ENCODE results near the gene CPNE1. TPM values are rescaled to one million over a fixed set of nuclear protein-coding genes. Genes with fewer than 3 reads are reported as not detected.

Gene CPNE1
- total RNA-seq, 3 donors from 2014 or later (not counting 1 experiment from before 2014, with no cell fraction given), result 298 to 342 (median 334) TPM

DNA sequence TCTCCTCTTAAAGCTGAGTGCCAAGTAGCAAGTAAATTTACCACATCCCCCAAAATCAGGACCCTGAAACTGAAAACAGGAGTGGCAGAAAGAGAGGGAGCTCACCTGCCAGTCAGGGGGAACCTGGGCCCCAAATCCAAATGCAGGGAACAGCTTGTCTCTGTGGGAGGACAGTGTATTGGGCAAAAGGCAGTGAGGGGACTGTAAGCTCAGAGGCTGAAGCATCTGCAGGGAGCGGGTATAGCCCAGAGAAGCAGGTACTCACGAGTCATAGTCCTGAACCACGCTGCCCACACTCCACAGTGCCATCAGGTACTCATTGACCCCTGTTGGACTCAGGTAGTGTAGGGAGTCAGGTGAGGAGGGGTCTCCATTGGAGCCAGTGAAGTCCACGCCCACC, 34.1 kb downstream of the CPNE1 start:
- intact Hi-C loops (cut with micrococcal nuclease), result no loop called here
- DNase-seq, result no peak
- Mint-ChIP-seq H3K27me3 (ENCODE audit: low read depth in 2 of 2) (no peaks in the 10 kb centered on the region), H3K36me3 (peaks cover 16% of the 10 kb centered on the region), H3K4me1 (peaks cover 18 to 26% of the 10 kb centered on the region in 2 donors), H3K4me3 (no peak overlapping the region), H3K27ac (no peak overlapping the region), H3K9me3 (no peaks in the 10 kb centered on the region)
- 96% methylated on average over 4 of the region's 4 CpGs for whole genome bisulfite sequencing (ENCODE audit: insufficient coverage)
- no peak overlapping the region for H3K4me3 ChIP-seq (ENCODE audit: low read length)
- H3K27ac ChIP-seq (ENCODE audit: low read length), result no peak overlapping the region
- H3K4me1 ChIP-seq (ENCODE audit: control insufficient read depth, insufficient read depth, low read length), result peaks cover 4% of the 10 kb centered on the region
- ATAC-seq, result no peak
- H3K27me3 ChIP-seq (ENCODE audit: control insufficient read depth, insufficient read depth, low read length), result no peaks in the 10 kb centered on the region
- no peaks in the 10 kb centered on the region for H3K9me3 ChIP-seq (ENCODE audit: control insufficient read depth, insufficient read depth, low read length)
- no peak for TF ChIP-seq CTCF (IDR thresholded peaks at IDR 0.05)
- H3K36me3 ChIP-seq (ENCODE audit: control insufficient read depth, insufficient read depth, low read length), result peaks cover 64% of the 10 kb centered on the region

GRCh38 chr20:35629427-35630145, 35.1 kb downstream of the CPNE1 start:
- DNase-seq (no peak), ATAC-seq (no peak)
- Histone ChIP-seq H3K9me3 (ENCODE audit: control insufficient read depth, insufficient read depth, low read length) (no peaks in the 10 kb centered on the region), H3K27me3 (ENCODE audit: control insufficient read depth, insufficient read depth, low read length) (no peaks in the 10 kb centered on the region), H3K4me3 (ENCODE audit: low read length) (no peak overlapping the region), H3K27ac (ENCODE audit: low read length) (no peak overlapping the region), H3K36me3 (ENCODE audit: control insufficient read depth, insufficient read depth, low read length) (peaks cover 71% of the 10 kb centered on the region), H3K4me1 (ENCODE audit: control insufficient read depth, insufficient read depth, low read length) (no peaks in the 10 kb centered on the region)
- no peak overlapping the region for H3K4me3 Mint-ChIP-seq
- H3K9me3 Mint-ChIP-seq, result no peaks in the 10 kb centered on the region
- H3K4me1 Mint-ChIP-seq, result peaks cover 12 to 16% of the 10 kb centered on the region in 2 donors
- peak overlapping the region in 1 of 2 donors; percentile 64 for H3K27ac Mint-ChIP-seq
- no peaks in the 10 kb centered on the region for H3K27me3 Mint-ChIP-seq (ENCODE audit: low read depth in 2 of 2)
- 91% methylated on average over 12 of the region's 12 CpGs for WGBS (ENCODE audit: insufficient coverage)
- no peak for TF ChIP-seq CTCF (IDR thresholded peaks at IDR 0.05)
- intact Hi-C loops (cut with micrococcal nuclease), result no loop called here
- peaks cover 18% of the 10 kb centered on the region for H3K36me3 Mint-ChIP-seq

GRCh38 chr20:35627121-35627520, 37.6 kb downstream of the CPNE1 start:
- ATAC-seq (no peak), DNase-seq (no peak)
- Histone ChIP-seq H3K4me1 (ENCODE audit: control insufficient read depth, insufficient read depth, low read length) (no peaks in the 10 kb centered on the region), H3K4me3 (ENCODE audit: low read length) (no peak overlapping the region), H3K27ac (ENCODE audit: low read length) (no peak overlapping the region), H3K27me3 (ENCODE audit: control insufficient read depth, insufficient read depth, low read length) (no peaks in the 10 kb centered on the region), H3K9me3 (ENCODE audit: control insufficient read depth, insufficient read depth, low read length) (no peaks in the 10 kb centered on the region), H3K36me3 (ENCODE audit: control insufficient read depth, insufficient read depth, low read length) (peaks cover 65% of the 10 kb centered on the region)
- peaks cover 18% of the 10 kb centered on the region for H3K36me3 Mint-ChIP-seq
- no peak overlapping the region for H3K4me3 Mint-ChIP-seq
- H3K9me3 Mint-ChIP-seq, result no peaks in the 10 kb centered on the region
- TF ChIP-seq CTCF (IDR thresholded peaks at IDR 0.05), result no peak
- H3K27ac Mint-ChIP-seq, result peak overlapping the region in 1 of 2 donors; percentile 18
- 93% methylated on average over 7 of the region's 8 CpGs for WGBS (ENCODE audit: insufficient coverage)
- no peaks in the 10 kb centered on the region for H3K27me3 Mint-ChIP-seq (ENCODE audit: low read depth in 2 of 2)
- intact Hi-C loops (cut with micrococcal nuclease), result no loop called here
- peaks cover 3 to 6% of the 10 kb centered on the region in 2 donors for H3K4me1 Mint-ChIP-seq

Data from natural killer cell (primary cell).